NCI-H1092 (cell line): Measurements from ENCODE around the gene MAP4K5.
"Not testable (repeated sequence)": the region's sequence is repeated elsewhere in the genome, so short reads cannot be mapped to it uniquely, and the experiment has no call there.

Experiments
- DNase-seq: peaks from one replicate; lab custom pipeline; 2025; lab: John Stamatoyannopoulos, UW

MAP4K5 gene

DNA sequence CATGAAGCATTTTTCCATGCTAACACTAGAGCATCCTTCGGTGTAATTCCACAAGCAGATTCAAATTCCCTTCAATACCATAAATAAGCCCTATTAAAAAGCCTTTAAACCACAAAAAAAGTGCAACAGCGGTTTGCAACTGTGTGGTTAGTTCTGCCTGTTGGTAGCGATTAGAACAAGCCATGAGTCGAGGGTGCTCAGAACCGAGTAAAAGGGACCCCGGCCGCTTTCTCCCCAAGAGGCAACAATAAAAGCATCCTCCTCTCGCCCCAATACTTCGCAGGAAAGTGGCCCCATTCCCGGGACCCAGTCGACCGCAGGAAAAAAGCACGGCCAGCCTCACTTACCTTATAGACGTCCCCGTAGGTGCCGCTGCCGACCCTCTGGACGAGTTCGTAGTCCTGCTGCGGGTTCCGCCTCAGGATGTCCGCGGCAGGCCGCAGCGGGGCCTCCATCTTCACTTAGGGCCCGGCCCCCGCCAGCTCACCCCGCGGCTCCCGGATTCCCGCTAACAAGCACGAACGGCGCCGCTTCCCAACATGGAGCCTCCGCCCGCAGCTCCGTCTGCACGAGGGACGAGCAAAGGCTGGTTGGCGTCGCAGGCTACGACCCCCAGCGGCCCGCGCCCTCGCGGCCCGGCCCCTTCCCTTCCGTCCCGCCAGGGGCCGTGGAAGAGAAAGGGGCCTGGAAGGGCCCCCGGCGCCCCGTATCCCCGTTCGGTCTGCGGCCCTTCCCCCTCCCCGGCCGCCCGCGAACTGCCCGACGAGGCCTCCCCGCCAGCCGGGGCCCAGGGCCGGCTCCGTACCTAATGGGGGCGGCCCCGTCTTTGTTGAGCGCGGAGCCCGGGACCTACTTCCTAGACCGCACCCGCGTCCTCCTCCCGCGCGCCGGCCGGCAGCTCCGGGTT, 521 bp downstream of the MAP4K5 start:
- peak; percentile 60 for DNase-seq

- DNase-seq = no peak
Observed at GRCh38 chr14:50530794-50531365, 1.5 kb downstream of the MAP4K5 start.

- no peak for DNase-seq
Observed at GRCh38 chr14:50530358-50530757, 2.0 kb downstream of the MAP4K5 start.

DNA sequence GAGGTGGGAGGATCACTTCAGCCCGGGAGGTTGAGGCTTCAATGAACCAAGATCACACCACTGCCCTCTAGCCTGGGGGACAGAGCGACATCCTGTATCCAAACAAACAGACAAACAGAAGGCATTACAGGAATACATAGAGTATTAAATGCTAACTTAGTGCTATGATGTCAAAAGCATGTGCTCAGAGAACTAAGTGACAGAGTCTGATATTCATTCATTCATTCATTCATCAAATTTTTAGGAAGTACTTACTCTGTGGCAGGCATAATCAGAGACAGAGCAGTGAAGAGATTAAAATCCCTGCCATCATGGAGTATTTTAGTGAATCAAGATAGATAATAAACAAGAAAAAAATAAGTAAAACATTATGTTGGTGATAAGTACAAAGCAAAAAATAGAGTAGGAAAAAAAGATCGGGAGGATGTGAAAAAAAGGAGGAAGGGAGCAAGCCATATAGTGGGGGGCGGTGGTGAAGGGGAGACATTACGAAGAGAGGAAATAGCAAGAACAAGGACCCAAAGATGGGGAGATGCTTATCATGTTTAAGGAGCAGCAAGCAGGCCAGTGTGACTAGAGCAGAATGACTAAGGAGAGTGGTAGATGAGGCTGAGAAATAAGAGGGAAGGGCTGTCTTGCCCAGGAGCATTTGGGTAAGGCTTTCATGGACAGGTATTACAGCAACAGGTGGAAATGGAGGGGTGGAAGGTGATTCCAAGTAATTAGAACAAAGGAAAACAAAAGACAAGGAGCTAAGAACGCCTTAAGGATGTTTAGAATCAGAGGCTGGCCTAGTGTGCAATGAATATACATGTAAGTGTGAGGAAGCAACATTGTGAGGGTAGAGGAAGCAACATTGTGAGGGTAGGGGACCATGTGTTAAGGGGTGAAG, 2.8 kb downstream of the MAP4K5 start:
- DNase-seq = no peak

DNA sequence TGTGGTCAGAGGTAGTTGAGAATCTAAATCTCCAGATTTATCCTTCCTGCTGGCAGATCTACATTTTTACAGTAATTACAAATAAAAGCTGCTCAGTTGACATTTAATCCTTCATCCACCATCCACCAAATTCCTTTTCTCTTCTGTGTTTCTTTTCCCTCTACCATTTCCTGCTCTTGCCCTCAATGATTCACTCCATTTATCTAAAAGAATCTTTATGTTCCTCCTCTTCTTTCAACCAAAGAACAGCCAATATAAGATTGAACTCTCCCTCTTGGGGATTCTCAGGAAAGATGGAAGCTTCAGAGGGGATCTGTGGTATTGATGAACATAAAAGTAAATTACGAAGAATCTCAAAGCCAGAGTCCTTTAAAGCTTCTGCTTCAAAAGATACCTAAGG, 4.4 kb downstream of the MAP4K5 start:
- no peak for DNase-seq

DNA sequence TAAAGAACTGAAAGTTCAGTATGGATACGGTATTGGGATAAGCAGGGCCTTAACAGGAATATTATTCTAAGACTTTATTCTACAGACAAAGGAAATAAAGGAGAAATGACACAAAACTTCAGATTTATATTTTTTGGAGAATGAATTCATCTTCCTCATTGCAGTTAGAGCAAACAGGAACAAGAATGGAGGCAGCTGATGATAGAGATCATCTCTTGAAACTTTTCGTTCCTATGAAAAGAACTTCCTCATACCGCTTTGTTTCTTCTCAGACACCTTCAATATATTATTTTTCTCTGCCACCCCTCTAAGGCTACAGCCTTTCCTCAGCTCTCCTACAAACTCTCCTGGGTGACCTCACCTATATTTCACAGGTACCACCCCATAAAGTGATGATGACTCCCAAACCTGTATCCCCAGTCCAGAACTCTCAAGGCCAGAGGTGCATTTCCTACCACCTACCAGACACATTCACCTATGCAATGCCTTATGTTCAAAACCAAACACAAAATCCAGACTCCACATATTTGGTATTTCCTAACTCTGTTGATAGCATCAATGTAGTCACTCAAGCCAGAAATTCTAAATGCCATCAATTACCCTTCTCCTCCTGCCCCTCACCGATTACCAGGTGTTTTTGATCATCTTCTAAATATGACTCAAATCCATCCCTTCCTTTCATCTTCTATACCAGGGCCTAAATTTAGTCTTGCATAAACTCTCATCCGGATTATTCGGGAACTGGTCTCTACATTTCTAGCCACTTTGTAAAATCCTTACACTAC, 7.4 kb downstream of the MAP4K5 start:
- no peak for DNase-seq

- no peak for DNase-seq
Observed at GRCh38 chr14:50524060-50524459, 8.3 kb downstream of the MAP4K5 start.

GRCh38 chr14:50523271-50524041, 8.9 kb downstream of the MAP4K5 start:
- DNase-seq = no peak

DNA sequence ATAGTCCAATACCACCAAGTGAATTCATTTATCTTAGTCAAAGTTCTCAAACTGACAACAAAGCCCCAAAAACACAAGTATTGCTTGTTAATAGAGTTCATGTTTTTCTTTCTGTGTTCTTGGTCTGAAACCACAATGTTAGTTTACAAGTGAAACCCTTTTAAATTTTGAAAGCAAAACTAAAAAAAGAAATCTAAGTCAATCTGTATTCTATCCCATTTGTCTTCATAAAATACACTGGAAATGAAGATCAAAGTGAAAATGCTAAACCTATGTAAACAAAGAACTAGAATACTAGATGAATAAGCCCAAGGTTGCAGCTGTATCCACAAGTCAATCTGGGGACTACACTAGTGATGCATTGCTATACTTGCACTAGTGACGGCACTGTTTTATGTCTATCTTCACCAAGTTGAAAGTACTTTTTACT, 10.4 kb downstream of the MAP4K5 start:
- no peak for DNase-seq

DNA sequence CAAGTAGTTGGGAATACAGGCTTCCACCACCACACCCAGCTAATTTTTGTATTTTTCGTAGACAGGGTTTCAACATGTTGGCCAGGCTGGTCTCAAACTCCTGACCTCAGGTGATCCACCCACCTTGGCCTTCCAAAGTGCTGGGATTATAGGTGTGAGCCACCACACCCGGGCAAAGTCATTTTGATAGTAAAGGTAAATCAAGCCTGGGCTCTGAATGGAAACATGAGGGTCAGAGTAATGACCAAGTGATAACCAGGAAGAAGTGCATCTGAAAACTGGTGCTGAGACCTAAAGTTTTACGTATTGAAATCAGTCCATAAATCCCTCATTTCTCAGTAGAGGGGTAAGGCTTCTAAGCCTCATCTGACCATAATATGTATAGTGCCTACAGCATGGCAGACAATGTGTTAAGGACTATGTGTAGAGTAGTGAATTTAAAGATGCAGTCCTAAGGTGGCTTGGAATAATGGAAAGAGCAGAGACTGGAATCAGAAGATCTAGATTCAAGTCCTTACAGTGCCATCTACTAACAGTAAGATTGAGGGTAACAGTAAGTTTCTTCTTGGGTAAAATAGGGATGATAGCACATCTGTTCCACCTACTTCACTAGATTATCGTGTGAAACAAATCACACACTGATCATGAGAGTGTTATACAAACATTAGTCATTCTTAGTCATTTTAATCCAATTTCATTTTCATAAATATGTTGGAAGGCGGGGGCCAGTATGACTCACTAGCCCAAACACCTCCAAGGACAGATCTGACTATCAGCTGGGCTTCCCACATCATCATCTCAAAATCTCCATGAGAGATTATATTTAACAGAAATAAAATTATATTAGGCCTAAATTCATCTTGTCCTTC, 11.2 kb downstream of the MAP4K5 start:
- no peak for DNase-seq

DNA sequence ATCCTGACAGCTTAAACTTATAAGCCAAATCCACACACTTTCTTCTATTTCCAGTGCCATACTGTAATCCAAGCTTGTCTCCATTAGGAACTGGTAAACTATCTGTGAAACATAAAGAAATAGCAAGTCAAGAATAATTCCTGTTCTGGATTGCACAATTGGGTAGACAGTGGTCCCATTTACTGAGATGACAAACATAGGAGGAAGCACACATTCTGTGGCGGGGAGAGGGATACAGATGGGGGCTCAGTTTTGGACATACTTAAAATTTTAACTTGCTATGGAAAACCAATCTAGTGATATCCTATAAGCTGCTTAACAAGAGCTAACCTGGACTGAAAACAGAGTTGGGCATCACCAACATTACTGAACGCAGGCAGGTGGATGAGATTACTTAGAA, 16.3 kb downstream of the MAP4K5 start:
- DNase-seq = no peak

GRCh38 chr14:50512463-50512862, 19.9 kb downstream of the MAP4K5 start:
- DNase-seq = no peak

DNA sequence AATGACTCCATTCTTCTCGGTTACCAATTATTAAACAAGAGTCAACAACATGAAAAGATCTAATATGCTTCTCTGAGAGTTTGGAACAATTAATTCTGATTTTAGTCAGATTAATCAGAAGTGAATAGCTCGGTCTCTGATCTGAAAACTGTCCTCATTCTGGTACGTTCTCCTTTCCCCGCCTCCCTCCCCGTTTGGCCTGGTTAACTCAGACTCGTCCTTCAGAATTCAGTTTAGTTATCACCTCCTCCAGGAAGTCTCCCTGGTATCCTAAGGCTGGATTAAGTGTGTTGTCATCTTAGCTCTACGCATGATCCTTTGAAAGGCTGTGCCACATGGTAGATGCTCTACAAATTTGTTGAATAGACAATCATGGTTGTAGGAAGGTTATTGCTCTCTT, 22.2 kb downstream of the MAP4K5 start:
- DNase-seq = no peak

DNA sequence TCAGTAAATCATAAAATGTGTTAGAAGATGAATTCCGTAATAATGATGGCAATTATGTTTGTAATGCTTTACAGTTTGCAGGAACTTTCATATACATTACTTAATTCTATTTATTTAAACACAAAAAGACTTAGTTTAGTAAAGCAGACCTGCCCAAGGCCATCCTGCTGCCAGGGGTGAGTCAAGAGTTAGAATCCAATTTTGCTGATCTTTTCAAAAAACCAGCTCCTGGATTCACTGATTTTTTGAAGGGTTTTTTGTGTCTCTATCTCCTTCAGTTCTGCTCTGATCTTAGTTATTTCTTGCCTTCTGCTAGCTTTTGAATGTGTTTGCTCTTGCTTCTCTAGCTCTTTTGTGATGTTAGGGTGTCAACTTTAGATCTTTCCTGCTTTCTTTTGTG, 25.3 kb downstream of the MAP4K5 start:
- not testable (repeated sequence) for DNase-seq

DNA sequence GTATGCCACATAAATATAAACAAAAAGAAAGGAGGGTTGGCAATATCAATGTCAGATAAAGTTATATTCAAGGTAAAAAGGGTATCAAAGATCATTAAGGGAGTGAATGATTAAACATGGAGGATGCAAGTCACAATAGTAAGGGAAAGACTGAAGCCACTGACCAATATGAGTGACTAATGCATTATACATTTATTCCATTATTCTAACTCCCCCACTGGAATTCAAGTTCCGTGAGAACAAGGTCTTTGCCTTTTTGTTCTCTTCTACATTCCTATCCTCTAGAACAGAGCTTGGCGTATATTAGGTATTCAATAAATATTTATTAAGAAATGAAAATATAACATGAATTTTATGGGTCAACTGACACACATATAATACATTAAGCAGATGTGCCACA, 30.7 kb downstream of the MAP4K5 start:
- DNase-seq = no peak

GRCh38 chr14:50497351-50497750, 35.0 kb downstream of the MAP4K5 start:
- DNase-seq = no peak

- DNase-seq = no peak
Observed at GRCh38 chr14:50489851-50490250, 42.5 kb downstream of the MAP4K5 start.

DNA sequence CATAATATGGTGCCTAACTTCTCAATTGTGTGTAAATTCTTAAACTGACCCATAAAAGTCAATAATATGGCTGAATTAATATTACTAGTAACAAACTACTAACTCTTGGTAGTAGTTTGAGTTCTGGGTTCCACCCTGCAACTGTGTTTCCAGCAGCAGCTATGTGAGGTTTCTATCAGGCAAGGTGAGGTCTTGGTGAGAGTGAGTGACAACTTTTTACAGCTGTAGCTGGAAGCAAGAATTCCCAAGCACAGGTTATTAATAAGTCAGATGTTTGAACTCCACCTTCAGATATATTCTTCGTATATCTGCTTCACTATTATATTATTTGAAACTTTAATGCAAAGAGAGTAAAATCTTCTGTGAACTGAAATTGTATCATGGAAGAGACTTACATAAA, 43.8 kb downstream of the MAP4K5 start:
- no peak for DNase-seq

DNA sequence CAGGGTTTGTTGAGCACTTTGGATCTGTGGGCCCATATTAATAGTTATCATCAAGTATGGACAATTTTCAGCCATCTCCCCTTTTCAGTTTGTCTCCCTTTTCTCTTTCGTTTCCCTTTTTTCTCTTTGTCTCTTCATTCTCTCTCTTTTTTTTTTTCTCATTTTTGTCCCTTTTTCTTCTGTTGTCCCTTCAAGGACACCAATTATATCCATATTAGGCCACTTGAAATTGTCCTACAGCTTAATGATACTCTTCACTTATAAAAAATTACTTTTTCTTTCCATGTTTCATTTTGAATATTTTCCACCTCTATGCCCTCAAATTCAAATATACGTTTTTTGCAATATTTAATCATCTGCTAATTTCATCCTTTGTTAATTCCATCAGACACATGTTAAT, 53.3 kb downstream of the MAP4K5 start:
- no peak for DNase-seq

DNA sequence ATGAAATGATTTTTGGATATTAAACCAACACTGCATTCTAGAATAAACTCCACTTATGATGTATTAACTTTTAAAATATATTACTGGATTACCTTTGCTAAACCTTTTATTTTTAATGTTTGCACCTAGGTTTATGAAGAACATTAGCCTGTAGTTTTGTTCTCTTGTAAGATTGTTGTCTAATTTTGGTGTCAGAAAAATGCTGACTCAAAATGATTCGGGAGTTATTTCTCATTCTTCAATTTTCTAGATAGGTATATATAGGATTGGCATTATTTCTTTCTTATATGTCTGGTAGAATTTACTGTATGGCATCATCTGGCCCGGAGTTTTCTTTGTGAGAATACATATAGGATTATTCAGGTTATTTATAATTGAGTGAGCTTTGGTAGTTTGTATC, 54.6 kb downstream of the MAP4K5 start:
- no peak for DNase-seq
